ENCODE data around the gene GPR151. TPM values are rescaled to one million over a fixed set of nuclear protein-coding genes. Genes with fewer than 3 reads are reported as not detected.

GPR151 gene
- total and polyA plus RNA-seq, 9 of the 15 experiments (the other 6 are each of a cell fraction or from before 2014, with no cell fraction given) = 0.06 TPM; not detected in 8

GRCh38 chr5:146541958-146542849 lies 26.2 kb upstream of the GPR151 start:
- no TSS peak for BruUV-seq (replicated peaks)
- ChIA-PET CTCF (ENCODE audit: low intra/inter-chr PET ratio) (interaction anchor here (0.6 to 1.2 kb wide), 2 partner anchors 9 to 424 kb away, joined by 3 to 5 read pairs; no protein-coding TSS in a partner anchor), POLR2A (interaction anchor here (0.6 kb wide), 1 partner anchor 1389 kb away, joined by 3 read pairs; no protein-coding TSS in a partner anchor)
- Histone ChIP-seq H3K4me3 (no peak overlapping the region), H3K4me2 (ENCODE audit: insufficient read depth, low read length) (no peak overlapping the region), H3K27me3 (ENCODE audit: control insufficient read depth in 2 of 2, insufficient read depth in 2 of 2, low read length in 2 of 2) (peaks cover 0 to 13% of the 10 kb centered on the region in 2 experiments; a peak in 2 of 5 replicates), H3K9ac (ENCODE audit: insufficient read depth in 1 of 2, low read depth in 2 of 2, low read length in 2 of 2) (no peak overlapping the region), H3K27ac (ENCODE audit: extremely low read depth, low read depth, low read length) (no peak overlapping the region), H4K20me1 (replicated peaks; ENCODE audit: control insufficient read depth, insufficient read depth, low read length) (no peaks in the 10 kb centered on the region), H3K9me3 (replicated peaks; ENCODE audit: control insufficient read depth, insufficient read depth, low read depth, low read length) (no peaks in the 10 kb centered on the region), H3K4me1 (replicated peaks in 1 of 2; ENCODE audit: control insufficient read depth in 2 of 2, insufficient read depth in 2 of 2, low read length in 2 of 2) (no peaks in the 10 kb centered on the region), H3K79me2 (ENCODE audit: control insufficient read depth, insufficient read depth, low read length) (no peaks in the 10 kb centered on the region), H3K36me3 (ENCODE audit: control insufficient read depth, insufficient read depth, low read length) (no peaks in the 10 kb centered on the region), H2AFZ (ENCODE audit: low read depth, low read length) (no peak overlapping the region), H3K9me1 (ENCODE audit: control insufficient read depth, insufficient read depth, low read length) (no peaks in the 10 kb centered on the region)
- 2% methylated on average over 16 of the region's 16 CpGs for WGBS (ENCODE audit: insufficient coverage, low coverage, missing lambda C conversion rate)
- intact Hi-C loops (cut with micrococcal nuclease) (loop anchor here (1.0 to 5.0 kb wide), 3 partner anchors 424 to 1035 kb away; no protein-coding TSS in a partner anchor), in situ Hi-C loops (cut with MboI) (loop anchor here (5.0 kb wide), 1 partner anchor 415 kb away; no protein-coding TSS in a partner anchor)
- FAIRE-seq (peak; percentile 80), DNase-seq (ENCODE audit: extremely low read depth in 1 of 4, low spot score in 3 of 4) (peak; percentile 70 to 75 (median 75)), ATAC-seq (peak; percentile 99)
- TF ChIP-seq ZNF217 (CRISPR knock-in tag; IDR thresholded peaks at IDR 0.05) (no peak), MECOM (CRISPR knock-in tag; IDR thresholded peaks at IDR 0.05) (no peak), ATF7 (IDR thresholded peaks at IDR 0.05) (no peak), REST (IDR thresholded peaks at IDR 0.05; ENCODE audit: borderline replicate concordance) (peak; percentile 55; the same call in 1 of the 2 replicates), REST (CRISPR knock-in tag; IDR thresholded peaks at IDR 0.05; ENCODE audit: low read depth) (no peak), ZNF655 (CRISPR knock-in tag; IDR thresholded peaks at IDR 0.05) (no peak), RAD21 (CRISPR knock-in tag; conservative IDR thresholded peaks at IDR 0.05 in 1 of 2, IDR thresholded peaks at IDR 0.05 in 1 of 2) (peak; percentile 77 to 83), STAG1 (CRISPR knock-in tag; IDR thresholded peaks at IDR 0.05; ENCODE audit: borderline replicate concordance) (peak; percentile 67; the same call in 1 of the 2 replicates), HINFP (tag; conservative IDR thresholded peaks at IDR 0.05; ENCODE audit: low read depth) (peak; percentile 94)

All from K562 (cell line).